ENCODE data around the gene AKIRIN1. TPM values are rescaled to one million over a fixed set of nuclear protein-coding genes. Genes with fewer than 3 reads are reported as not detected.

AKIRIN1 gene
- total and polyA plus RNA-seq, 4 donors = 14.6 to 42.8 (median 31.7) TPM

DNA sequence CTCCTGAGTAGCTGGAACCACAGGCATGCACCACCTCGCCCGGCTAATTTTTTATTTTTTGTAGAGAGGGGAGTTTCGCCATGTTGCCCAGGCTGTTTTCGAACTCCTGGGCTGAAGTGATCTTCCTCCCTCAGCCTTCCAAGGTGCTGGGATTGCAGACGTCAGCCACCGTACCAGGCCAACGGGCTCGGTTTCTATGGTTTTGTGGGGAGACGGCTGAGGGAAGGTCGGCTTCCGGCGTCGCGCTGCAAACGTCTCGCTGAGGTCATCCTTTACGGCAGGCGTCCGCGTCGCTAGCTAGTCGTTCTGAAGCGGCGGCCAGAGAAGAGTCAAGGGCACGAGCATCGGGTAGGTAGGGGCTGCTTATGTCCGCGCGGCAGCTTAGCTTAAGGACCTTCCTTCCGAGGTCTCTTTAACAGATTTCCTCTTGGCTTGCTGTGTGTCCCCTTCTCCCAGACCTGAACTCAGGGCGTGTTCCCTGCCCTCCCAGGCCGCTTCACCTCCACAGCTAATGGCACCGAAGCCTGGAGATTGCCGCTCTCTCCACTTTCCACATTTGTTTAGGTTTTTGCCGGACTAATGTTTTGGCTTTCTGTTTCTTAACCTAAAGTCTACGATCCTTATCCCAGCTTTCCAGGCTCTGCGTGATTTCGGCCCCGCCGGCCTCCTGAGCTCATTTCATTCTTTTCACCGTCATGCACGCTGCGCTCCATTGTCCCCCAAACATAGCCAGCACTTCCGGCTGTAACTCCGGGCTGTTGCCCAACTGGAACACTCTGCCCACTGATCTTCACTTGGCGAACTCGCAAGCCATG lies 35.2 kb downstream of the AKIRIN1 start, which contains the start of gene NDUFS5:
TSS of gene NDUFS5 (plus strand) at position 300 of the 815 bp plus-strand sequence. CDS start 2,375 bp downstream, outside the sequence.
- TF ChIP-seq, protein P1, sequence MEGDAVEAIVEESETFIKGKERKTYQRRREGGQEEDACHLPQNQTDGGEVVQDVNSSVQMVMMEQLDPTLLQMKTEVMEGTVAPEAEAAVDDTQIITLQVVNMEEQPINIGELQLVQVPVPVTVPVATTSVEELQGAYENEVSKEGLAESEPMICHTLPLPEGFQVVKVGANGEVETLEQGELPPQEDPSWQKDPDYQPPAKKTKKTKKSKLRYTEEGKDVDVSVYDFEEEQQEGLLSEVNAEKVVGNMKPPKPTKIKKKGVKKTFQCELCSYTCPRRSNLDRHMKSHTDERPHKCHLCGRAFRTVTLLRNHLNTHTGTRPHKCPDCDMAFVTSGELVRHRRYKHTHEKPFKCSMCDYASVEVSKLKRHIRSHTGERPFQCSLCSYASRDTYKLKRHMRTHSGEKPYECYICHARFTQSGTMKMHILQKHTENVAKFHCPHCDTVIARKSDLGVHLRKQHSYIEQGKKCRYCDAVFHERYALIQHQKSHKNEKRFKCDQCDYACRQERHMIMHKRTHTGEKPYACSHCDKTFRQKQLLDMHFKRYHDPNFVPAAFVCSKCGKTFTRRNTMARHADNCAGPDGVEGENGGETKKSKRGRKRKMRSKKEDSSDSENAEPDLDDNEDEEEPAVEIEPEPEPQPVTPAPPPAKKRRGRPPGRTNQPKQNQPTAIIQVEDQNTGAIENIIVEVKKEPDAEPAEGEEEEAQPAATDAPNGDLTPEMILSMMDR (IDR thresholded peaks at IDR 0.05; ENCODE audit: control extremely low read depth, extremely low read depth) = no peak
- peak within 1 kb of the TSS; percentile 72 for H3K4me3 ChIP-seq
- DNase-seq (peak; percentile 94 to 96 (median 94)), ATAC-seq (ENCODE audit: insufficient read depth, low FRiP score) (peak; percentile 93)
- no peaks in the 10 kb centered on the region for H3K27me3 ChIP-seq (ENCODE audit: control insufficient read depth in 3 of 3, insufficient read depth in 3 of 3, low read length in 2 of 3)
- 0% methylated on average over 47 of the region's 47 CpGs for WGBS, 2 donors
- peaks cover 3 to 16% (median 12%) of the 10 kb centered on the region in 4 donors for H3K36me3 ChIP-seq (ENCODE audit: control insufficient read depth in 4 of 4, insufficient read depth in 4 of 4, low read length in 4 of 4)
- H3K4me1 ChIP-seq (ENCODE audit: control insufficient read depth in 5 of 5, insufficient read depth in 5 of 5, low read length in 5 of 5) = peaks cover 0 to 9% (median 3%) of the 10 kb centered on the region in 5 donors
- no peaks in the 10 kb centered on the region for H3K9me3 ChIP-seq (ENCODE audit: control insufficient read depth in 4 of 4, insufficient read depth in 3 of 4, low read length in 3 of 4)
- peak within 1 kb of the TSS; percentile 98 to 99 for H3K9ac ChIP-seq (ENCODE audit: insufficient read depth in 1 of 2, low read length in 2 of 2)
- H3K27ac ChIP-seq (ENCODE audit: low read depth in 1 of 2, low read length in 1 of 2) = peak within 1 kb of the TSS; percentile 83 to 96

DNA sequence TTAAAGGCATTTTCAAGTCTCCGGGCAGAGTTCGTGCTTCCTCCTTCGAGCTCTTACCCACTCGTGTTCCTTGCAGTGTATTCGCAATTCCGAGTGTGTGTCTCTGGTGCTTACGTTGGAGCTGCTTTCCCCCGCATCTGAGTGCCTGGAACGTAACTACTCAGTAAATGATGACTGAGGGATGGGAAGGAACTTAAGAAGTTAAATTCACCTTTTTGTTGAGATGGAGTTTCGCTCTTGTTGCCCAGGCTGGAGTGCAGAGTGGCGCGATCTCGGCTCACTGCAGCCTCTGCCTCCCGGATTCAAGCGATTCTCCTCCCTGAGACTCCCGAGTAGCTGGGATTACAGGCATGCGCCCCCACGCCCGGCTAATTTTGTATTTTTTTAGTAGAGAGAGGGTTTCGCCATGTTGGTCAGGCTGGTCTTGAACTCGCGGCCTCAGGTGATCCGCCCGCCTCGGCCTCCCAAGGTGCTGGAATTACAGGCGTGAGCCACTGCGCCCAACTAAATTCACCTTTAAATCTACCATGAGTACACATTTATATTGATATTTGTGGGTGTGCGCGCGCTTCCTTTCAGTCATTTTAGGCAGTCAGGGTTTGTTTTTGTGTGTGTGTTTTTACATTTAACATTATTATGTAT lies 35.9 kb downstream of the AKIRIN1 start:
- peaks cover 6 to 21% (median 13%) of the 10 kb centered on the region in 4 donors for H3K36me3 ChIP-seq (ENCODE audit: control insufficient read depth in 4 of 4, insufficient read depth in 4 of 4, low read length in 4 of 4)
- H3K27me3 ChIP-seq (ENCODE audit: control insufficient read depth in 3 of 3, insufficient read depth in 3 of 3, low read length in 2 of 3) = no peaks in the 10 kb centered on the region
- 33% methylated on average over 30 of the region's 30 CpGs for WGBS, 2 donors
- ATAC-seq (ENCODE audit: insufficient read depth, low FRiP score) = no peak
- TF ChIP-seq, protein P1 (IDR thresholded peaks at IDR 0.05; ENCODE audit: control extremely low read depth, extremely low read depth) = no peak
- H3K9ac ChIP-seq (ENCODE audit: insufficient read depth in 1 of 2, low read length in 2 of 2) = peak overlapping the region; percentile 98 to 99
- DNase-seq = peak in 2 of 3 donors; percentile 1 to 6
- peak overlapping the region; percentile 72 for H3K4me3 ChIP-seq
- H3K9me3 ChIP-seq (ENCODE audit: control insufficient read depth in 4 of 4, insufficient read depth in 3 of 4, low read length in 3 of 4) = no peaks in the 10 kb centered on the region
- H3K4me1 ChIP-seq (ENCODE audit: control insufficient read depth in 5 of 5, insufficient read depth in 5 of 5, low read length in 5 of 5) = peaks cover 0 to 9% (median 3%) of the 10 kb centered on the region in 5 donors
- H3K27ac ChIP-seq (ENCODE audit: low read depth in 1 of 2, low read length in 1 of 2) = peak overlapping the region; percentile 83 to 96

GRCh38 chr1:39034114-39034654 lies 43.1 kb downstream of the AKIRIN1 start:
- no peak overlapping the region for H3K9ac ChIP-seq (ENCODE audit: insufficient read depth in 1 of 2, low read length in 2 of 2)
- ATAC-seq (ENCODE audit: insufficient read depth, low FRiP score) (no peak), DNase-seq (no peak)
- H3K27me3 ChIP-seq (ENCODE audit: control insufficient read depth in 3 of 3, insufficient read depth in 3 of 3, low read length in 2 of 3) = no peaks in the 10 kb centered on the region
- 60 to 62% methylated on average over 6 of the region's 6 CpGs for WGBS, 2 donors
- H3K27ac ChIP-seq (ENCODE audit: low read depth in 1 of 2, low read length in 1 of 2) = no peak overlapping the region
- no peaks in the 10 kb centered on the region for H3K4me1 ChIP-seq (ENCODE audit: control insufficient read depth in 5 of 5, insufficient read depth in 5 of 5, low read length in 5 of 5)
- H3K4me3 ChIP-seq = no peak overlapping the region
- TF ChIP-seq, protein P1 (IDR thresholded peaks at IDR 0.05; ENCODE audit: control extremely low read depth, extremely low read depth) = no peak
- H3K36me3 ChIP-seq (ENCODE audit: control insufficient read depth in 4 of 4, insufficient read depth in 4 of 4, low read length in 4 of 4) = peaks cover 18 to 32% (median 29%) of the 10 kb centered on the region in 4 donors
- H3K9me3 ChIP-seq (ENCODE audit: control insufficient read depth in 4 of 4, insufficient read depth in 3 of 4, low read length in 3 of 4) = no peaks in the 10 kb centered on the region

Data from lung (tissue), 12 donors.